MG63 (cell line): ENCODE results near the gene TCF7L1. TPM values are rescaled to one million over a fixed set of nuclear protein-coding genes. Genes with fewer than 3 reads are reported as not detected.
A peak's percentile ranks its signal among the peaks of the same experiment; 100 is the strongest.

Source experiments
- DNase-seq: peaks from one replicate; pipeline ENCODE4 v3.0.0-alpha.2; 2020
- H3K27me3 ChIP-seq: fragments of 250-450 bp; sonication (Bioruptor Pico); 2 replicates; pipeline ENCODE4 v1.5.1; 2020; ENCODE audit warnings: mild to moderate bottlenecking, moderate library complexity
- H3K36me3 ChIP-seq: fragments of 250-450 bp; sonication (Bioruptor Pico); 2 replicates; pipeline ENCODE4 v1.5.1; 2020; ENCODE audit warnings: mild to moderate bottlenecking, moderate library complexity
- H3K4me3 ChIP-seq: fragments of 250-450 bp; sonication (Bioruptor Pico); 2 replicates; pipeline ENCODE4 v1.5.1; 2020; ENCODE audit warnings: mild to moderate bottlenecking, moderate library complexity
- H3K9me3 ChIP-seq: fragments of 250-450 bp; sonication (Bioruptor Pico); 2 replicates; pipeline ENCODE4 v1.5.1; 2020; ENCODE audit warnings: mild to moderate bottlenecking, moderate library complexity
- total RNA-seq: library from RNA; depleted of rRNA; stranded (reverse); fragments of >200 nt; shearing (Covaris generic); gene quantifications from 2 replicates; pipeline ENCODE4 v1.2.3, GENCODE V29; 2014; ENCODE audit warnings: low replicate concordance

TCF7L1 gene
- total RNA-seq, 1 experiment from 2014 or later = 0.46 TPM

DNA sequence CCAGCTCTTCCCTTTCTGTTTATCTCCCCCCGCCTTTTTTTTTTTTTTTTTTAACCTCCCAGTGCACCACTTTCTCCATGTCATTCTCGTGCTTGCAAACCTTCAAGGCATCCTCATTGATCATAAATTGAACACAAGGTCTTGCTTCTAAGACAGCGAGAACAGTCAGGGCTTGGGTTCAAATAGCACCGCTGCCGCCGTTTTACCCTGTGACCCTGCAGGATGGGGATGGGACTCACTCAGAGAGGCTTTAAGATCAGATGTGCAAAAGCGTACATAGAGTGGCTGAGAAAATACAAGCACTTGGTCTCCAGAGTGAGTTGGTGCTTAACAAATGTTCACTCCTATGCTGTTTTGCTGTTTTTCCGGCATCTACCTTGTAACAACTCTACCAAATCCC, 93.6 kb downstream of the TCF7L1 start:
- no peaks in the 10 kb centered on the region for H3K36me3 ChIP-seq
- no peak overlapping the region for H3K4me3 ChIP-seq
- no peak for DNase-seq
- H3K9me3 ChIP-seq = no peaks in the 10 kb centered on the region
- H3K27me3 ChIP-seq = 0 out of 2 replicates have a peak, but pooled peaks cover 2% of the 10 kb centered on the region

DNA sequence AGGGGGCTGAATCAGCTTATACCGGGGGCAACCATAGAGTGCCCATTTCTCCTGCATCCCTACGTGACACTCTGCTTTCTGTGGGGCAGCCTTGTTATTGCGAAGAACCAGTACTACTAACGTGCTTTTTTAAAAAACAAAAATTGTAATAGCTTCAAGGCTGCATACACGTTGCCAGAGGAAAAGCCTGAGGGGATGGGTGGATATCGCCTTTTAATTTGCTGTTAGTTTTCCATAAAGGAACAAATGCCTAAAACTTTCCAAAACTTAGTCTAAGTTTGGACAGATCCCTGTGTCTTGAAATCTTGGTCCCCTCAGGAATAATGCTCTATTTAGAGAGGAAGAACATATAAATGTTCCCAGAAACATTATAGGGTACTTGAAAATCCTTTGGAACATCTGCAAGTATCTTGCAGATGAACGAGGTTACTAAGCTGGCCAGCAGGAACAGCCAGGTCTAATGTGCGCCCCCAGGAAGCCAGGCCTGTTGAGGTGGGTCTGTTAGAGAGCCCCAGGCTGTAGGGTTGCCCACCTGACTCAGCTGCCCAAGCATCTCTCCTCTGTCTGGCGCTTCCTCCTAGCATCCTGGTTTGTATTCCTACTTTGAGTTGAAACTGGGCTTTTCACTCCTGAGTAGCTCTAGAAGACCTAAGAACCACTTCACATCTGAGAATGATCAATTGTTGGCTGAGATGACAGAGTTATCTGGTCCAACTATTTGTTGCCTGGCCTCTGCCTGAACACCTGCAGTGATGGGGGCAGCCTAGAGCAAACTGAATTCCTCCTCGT, 97.7 kb downstream of the TCF7L1 start:
- no peak overlapping the region for H3K4me3 ChIP-seq
- no peak for DNase-seq

DNA sequence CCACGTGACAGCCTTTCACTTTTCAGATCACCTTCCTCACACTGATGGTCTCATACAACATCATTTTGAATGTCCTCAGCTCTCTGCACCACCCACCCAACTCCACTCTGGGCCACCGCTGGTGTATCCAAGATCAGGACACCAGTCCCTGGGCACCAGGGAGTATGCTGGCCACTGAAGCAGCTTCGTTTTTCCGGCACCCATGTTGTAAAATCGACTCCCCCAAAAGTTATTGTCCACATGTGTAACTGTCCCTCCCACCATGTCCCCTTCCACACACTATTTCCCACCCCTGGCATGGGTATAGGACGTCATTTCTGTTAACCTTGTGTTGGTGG, 98.2 kb downstream of the TCF7L1 start:
- no peak for DNase-seq
- Histone ChIP-seq H3K27me3 (0 out of 2 replicates have a peak, but pooled peaks cover 2% of the 10 kb centered on the region), H3K36me3 (no peaks in the 10 kb centered on the region), H3K4me3 (no peak overlapping the region), H3K9me3 (no peaks in the 10 kb centered on the region)

More for the DNA sequence above, 97.7 kb downstream of the TCF7L1 start:
- no peaks in the 10 kb centered on the region for H3K36me3 ChIP-seq
- no peaks in the 10 kb centered on the region for H3K9me3 ChIP-seq
- 0 out of 2 replicates have a peak, but pooled peaks cover 2% of the 10 kb centered on the region for H3K27me3 ChIP-seq

DNA sequence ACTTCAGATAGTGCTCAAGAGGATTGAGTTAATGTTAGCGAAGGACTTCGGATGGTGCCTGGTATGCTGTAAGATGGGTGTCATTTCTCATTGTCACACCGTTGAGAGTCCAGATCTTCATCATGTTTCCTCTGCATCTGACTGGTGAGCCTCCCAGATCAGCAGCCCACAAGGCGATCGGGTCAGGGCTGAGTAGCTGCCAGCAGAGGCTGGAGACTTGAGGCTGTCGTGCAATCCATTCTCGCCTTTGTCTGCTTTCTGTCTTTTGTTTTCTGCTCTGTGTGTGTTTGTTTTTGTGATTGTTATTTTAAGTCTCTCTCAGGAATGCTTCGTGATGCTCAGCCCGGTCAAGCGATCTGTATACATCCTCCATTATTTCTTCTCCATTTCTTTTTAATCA, 98.8 kb downstream of the TCF7L1 start:
- no peak for DNase-seq
- Histone ChIP-seq H3K27me3 (0 out of 2 replicates have a peak, but pooled peaks cover 2% of the 10 kb centered on the region), H3K4me3 (no peak overlapping the region), H3K36me3 (no peaks in the 10 kb centered on the region), H3K9me3 (no peaks in the 10 kb centered on the region)

DNA sequence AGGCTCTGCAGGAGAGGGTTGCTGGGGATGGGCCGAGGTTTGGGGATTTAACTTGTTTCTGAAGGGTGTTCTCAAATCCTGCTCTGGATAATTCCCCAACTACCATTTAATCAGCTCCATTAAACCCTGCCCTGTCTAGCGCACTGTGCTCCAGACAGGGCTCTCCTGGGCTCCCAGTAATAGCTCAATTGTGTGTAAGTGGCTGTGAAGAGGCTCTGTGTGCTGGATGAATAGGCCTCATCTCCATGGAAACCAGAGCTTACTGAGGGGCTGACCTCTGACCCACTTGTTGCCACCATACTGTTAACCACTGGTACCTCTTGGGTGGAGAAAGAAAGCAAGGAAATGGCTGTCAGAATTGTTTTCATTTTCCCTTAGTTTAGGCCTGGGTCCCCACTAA, 101.7 kb downstream of the TCF7L1 start:
- Histone ChIP-seq H3K27me3 (0 out of 2 replicates have a peak, but pooled peaks cover 2% of the 10 kb centered on the region), H3K4me3 (no peak overlapping the region), H3K9me3 (no peaks in the 10 kb centered on the region), H3K36me3 (no peaks in the 10 kb centered on the region)
- no peak for DNase-seq

DNA sequence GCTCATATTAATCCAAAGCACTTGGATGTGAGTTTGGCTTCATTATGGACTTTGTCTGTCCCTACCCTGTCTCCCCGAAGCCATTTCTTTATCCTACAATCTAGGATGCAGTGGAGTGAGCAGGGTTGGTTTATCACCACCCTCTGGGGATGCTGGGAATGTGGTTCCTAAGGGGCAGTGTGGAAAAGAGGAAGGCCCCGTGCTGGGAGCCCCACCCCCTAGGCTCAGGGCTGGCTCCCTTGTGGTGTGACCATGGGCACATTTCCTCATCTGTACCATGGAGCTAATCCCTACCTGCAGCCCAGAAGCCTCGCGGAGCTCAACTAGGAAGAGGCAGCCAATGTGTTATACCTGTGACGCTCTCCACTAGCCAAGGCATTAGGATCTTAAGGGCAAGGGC, 102.1 kb downstream of the TCF7L1 start:
- DNase-seq = no peak
- Histone ChIP-seq H3K4me3 (no peak overlapping the region), H3K36me3 (no peaks in the 10 kb centered on the region), H3K9me3 (no peaks in the 10 kb centered on the region), H3K27me3 (0 out of 2 replicates have a peak, but pooled peaks cover 2% of the 10 kb centered on the region)

DNA sequence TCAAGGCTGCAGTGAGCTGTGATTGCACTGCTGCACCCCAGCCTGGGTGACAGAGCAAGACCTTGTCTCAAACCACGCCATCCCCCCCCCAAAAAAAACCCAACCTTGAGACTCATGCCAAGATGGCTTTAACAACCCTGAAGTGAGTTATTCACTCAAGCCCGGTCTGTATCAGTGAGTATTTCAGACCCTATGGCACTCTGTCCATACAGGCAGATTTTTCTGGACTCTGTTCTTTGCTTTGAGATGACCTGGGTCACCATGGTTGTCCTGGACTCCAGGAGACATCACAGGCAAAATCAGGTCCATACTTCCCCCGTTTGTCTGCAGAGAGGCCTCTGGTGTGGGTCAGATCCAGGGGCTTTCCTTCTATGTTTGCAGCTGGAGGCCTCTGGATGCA, 102.9 kb downstream of the TCF7L1 start:
- Histone ChIP-seq H3K27me3 (0 out of 2 replicates have a peak, but pooled peaks cover 2% of the 10 kb centered on the region), H3K4me3 (no peak overlapping the region), H3K36me3 (no peaks in the 10 kb centered on the region), H3K9me3 (no peaks in the 10 kb centered on the region)
- DNase-seq = no peak

DNA sequence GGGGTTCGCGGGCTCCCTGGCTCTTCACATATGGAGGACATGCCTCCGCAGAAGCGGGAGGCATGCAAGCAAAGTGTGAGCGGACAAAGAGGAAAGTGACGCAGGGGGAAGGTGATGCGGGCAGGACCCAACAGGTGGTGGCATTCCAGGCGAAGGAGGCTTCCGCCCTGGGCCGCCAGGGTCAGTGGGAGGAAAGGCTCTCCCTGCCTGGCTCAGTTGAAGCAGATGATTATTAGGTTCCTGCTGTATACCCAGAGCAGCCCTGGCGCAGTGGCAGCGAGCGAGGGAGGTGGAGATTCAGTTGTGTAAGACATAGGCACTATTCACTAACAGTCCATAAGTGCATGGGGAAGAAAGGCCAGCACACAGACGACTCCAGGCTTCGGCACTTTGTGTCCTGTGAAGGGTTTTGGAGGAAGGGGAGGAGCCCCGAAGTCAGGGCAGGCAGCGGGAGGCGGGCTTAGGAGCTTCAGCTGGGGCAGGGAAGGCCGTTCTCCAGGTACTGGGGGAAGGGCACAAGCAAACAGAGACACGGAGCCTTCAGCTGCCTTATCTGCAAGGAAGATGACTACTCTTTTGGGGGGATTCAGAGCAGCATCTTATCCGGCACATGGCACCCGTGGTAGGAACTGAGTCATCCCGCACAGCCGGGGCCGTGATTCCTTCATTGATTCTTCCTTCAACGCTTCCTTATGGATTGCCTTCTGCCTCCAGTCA, 104.8 kb downstream of the TCF7L1 start:
- H3K36me3 ChIP-seq = no peaks in the 10 kb centered on the region
- H3K27me3 ChIP-seq = no peaks in the 10 kb centered on the region
- H3K9me3 ChIP-seq = no peaks in the 10 kb centered on the region
- H3K4me3 ChIP-seq = no peak overlapping the region
- DNase-seq = no peak

DNA sequence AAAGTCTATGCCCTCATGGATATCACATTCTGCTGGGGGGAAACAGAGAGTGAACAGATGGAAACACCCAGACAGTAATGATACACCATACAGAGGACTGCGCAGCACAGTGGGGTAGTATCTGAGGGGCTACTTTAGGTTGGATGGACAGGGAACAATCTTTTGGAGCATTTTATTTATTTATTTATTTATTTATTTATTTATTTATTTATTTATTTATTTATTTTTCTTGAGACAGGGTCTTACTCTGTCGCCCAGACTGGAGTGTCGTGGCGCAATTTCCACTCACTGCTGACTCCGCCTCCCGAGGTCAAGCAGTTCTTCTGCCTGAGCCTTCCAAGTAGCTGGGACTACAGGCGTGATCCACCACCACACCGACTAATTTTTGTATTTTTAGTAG, 105.4 kb downstream of the TCF7L1 start:
- no peak for DNase-seq
- no peak overlapping the region for H3K4me3 ChIP-seq
- no peaks in the 10 kb centered on the region for H3K27me3 ChIP-seq
- no peaks in the 10 kb centered on the region for H3K9me3 ChIP-seq
- no peaks in the 10 kb centered on the region for H3K36me3 ChIP-seq

DNA sequence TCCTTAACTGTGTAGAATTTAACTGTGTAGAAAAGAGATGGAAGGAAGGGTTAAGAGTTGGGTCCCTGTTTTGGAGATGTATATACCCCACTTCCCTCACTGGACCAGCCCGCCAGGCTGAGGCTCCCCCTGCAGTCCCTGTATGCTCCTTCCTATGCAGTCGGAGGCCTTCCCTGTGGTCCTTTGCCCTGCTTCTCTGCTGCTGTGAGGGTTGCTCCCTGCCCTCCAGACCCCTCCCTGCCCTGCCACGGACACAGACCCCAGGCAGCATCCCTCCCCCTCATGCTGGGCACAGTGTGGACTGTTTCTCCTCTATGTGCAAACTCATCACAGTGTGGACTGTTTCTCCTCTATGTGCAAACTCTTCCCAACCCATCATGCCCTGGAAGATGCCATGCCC, 105.9 kb downstream of the TCF7L1 start:
- no peak for DNase-seq
- Histone ChIP-seq H3K9me3 (no peaks in the 10 kb centered on the region), H3K27me3 (no peaks in the 10 kb centered on the region), H3K4me3 (no peak overlapping the region), H3K36me3 (no peaks in the 10 kb centered on the region)

DNA sequence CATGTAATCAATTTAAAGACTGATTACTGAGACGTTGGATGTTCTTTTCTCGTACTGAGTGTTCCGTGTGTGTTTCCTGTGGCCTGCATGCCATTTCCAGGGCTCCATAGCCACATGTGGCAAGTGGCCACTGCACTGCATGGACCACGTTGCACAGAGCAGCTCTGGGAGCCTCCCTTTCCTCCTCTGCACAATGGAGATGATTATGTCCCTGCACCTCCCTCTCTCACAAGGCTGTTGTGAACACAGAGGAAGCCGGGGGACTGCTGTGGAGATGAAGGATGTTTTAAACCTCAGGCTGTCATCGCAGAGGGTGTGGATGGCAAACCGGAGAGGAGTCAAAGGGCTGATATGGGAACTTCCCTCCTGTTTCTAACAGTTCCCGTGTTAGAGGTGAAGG, 106.9 kb downstream of the TCF7L1 start:
- DNase-seq = no peak
- no peaks in the 10 kb centered on the region for H3K9me3 ChIP-seq

DNA sequence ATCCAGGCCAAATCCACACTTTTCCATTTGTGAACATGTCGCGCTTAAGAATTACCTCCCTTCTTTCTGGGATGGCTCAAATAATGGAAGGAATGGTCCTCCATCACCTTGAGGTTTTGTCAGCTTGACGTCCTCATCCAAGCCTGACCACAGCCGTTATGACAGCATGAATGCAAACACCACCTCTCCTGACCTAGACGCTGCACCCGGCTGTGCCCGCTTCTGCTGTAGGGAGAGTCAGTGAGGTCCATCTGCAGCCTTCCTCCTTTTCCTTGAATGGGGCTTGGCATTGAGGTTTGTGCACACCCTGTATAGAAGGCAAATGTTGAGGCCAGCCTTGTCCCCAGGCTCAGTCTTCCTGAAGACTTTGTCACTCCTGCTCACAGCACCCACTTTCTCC, 109.1 kb downstream of the TCF7L1 start:
- Histone ChIP-seq H3K27me3 (no peaks in the 10 kb centered on the region), H3K36me3 (no peaks in the 10 kb centered on the region), H3K4me3 (no peak overlapping the region), H3K9me3 (no peaks in the 10 kb centered on the region)
- no peak for DNase-seq

More for the DNA sequence above, 106.9 kb downstream of the TCF7L1 start:
- no peak overlapping the region for H3K4me3 ChIP-seq
- H3K36me3 ChIP-seq = no peaks in the 10 kb centered on the region
- no peaks in the 10 kb centered on the region for H3K27me3 ChIP-seq

DNA sequence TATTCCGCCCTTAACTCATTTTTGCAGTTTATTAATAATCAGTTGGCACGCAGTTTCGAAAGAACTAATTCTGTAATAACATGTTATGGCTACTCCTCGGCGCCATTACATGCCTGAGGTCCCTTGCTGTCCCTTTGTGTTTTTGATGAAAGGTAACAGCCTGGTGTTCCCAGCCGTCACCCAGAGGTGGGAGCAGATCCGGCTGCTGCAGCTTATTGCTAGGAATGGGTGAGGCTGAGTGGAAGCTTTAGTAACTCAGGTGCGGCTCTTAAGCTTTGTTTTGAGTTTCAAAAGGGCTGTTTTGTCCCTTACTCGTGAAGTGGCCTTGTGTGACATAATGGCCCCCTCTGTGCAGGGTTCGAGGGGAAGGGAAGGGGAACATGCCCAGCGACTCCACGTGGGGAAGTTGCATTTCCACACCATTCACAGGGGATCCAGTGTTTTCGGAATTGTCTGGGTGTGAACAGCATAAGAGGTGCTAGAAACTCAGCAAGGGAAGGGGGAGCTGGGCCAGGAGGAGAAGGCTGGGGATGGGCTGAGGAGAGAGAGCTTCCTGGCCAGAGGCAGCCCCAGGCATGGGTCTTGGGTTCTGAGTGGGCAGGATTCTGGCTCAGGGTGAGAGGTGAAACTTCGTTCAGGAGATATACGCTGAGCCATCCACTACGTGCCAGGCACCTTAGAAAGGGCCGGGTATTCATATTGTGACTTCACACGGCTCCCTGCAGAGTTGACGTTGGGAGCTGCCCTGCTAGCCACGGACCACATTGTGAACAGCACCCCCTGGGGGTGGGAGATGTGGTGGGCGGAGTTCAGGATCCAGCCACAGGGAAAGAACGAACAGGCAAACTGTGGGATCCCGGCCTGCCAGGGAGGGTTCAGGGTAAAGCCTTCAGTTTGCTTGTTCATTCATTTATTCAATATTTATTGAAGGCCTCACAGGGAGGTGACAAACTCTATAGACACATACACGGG, 110.2 kb downstream of the TCF7L1 start:
- peak; percentile 13 for DNase-seq
- Histone ChIP-seq H3K36me3 (no peaks in the 10 kb centered on the region), H3K9me3 (no peaks in the 10 kb centered on the region), H3K27me3 (no peaks in the 10 kb centered on the region), H3K4me3 (no peak overlapping the region)

DNA sequence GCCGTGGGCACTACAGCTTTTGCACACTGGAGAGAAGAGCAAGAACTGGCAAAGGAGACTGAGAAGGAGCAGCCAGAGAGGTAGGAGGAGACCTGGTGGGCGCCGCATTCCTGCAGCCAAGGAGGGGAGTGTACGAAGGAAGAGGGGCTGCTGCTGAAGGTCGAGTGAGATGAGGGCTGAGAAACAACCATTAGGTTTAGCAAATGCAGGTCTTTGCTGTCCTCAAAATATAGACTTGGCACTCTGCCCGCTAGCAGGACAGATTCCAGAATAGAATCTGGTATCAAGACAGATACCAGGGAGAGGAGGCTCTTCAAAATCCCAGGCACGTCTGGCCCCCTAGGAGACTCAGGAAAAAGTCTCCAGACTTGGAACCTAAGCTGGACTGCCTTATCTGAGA, 111.6 kb downstream of the TCF7L1 start:
- H3K9me3 ChIP-seq = no peaks in the 10 kb centered on the region
- DNase-seq = no peak
- H3K36me3 ChIP-seq = no peaks in the 10 kb centered on the region
- no peaks in the 10 kb centered on the region for H3K27me3 ChIP-seq
- no peak overlapping the region for H3K4me3 ChIP-seq

DNA sequence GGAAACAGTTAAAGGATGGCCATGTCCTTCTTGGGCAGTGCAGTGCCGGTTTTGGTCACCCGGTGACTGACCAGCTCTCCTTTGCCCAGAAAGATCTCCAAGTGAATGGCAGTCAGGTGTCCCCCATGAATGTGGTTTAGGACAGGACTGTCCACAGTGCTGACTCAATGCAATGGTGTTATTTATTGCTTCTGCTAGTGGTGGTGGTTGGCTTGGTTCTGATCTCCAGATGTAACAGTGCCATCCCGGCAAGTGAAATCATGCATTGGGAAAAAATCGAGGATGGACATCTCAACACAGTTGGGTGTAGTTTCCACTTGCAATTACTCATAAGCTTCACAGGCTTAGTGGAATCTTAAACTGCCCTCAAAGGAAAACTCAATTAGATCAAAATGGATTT, 112.7 kb downstream of the TCF7L1 start:
- Histone ChIP-seq H3K4me3 (no peak overlapping the region), H3K36me3 (no peaks in the 10 kb centered on the region), H3K9me3 (no peaks in the 10 kb centered on the region), H3K27me3 (no peaks in the 10 kb centered on the region)
- DNase-seq = peak; percentile 4

DNA sequence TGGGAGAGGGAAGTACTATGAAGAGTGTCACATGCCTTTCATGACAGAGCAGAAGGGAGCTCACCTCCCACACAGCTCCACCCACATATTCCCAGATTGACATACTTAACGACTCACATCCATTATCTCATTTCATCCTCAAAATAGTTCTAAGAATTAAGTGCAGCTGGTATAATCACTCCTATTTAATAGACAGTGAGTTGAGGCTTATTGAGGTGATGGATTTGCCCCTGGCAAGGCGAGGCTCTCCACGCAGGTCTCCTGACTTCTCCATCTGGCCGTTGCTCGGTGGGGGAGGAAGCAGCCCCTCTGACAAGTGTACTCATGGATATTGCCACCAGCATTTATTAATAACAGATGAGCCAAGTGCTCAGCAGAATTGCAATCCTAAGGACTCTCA, 113.2 kb downstream of the TCF7L1 start:
- DNase-seq = no peak

DNA sequence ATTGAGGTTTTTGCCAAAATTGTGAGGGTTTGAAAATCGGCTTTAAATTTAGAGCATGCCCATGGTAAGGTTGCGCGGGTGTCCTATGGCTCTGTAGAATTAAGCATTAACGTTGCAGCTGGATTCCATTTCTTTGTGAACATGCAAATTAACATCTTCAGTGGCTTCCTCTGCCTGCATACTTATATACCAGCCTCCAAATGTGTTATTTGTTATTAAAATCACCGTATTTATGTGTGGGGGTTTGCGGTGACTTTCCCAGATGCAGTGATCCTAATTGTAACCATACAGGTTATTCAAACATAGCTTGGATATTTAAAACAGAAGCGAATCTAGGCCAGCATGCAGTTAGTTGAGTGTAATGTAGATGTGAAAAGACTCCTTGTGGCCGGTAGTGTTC, 114.4 kb downstream of the TCF7L1 start:
- H3K9me3 ChIP-seq = no peaks in the 10 kb centered on the region
- H3K27me3 ChIP-seq = no peaks in the 10 kb centered on the region
- DNase-seq = no peak
- no peak overlapping the region for H3K4me3 ChIP-seq
- no peaks in the 10 kb centered on the region for H3K36me3 ChIP-seq

More for the DNA sequence above, 113.2 kb downstream of the TCF7L1 start:
- H3K36me3 ChIP-seq = no peaks in the 10 kb centered on the region
- no peak overlapping the region for H3K4me3 ChIP-seq
- H3K9me3 ChIP-seq = no peaks in the 10 kb centered on the region
- H3K27me3 ChIP-seq = no peaks in the 10 kb centered on the region
